Measurements from ENCODE around the gene MEG3.

Gene MEG3

DNA sequence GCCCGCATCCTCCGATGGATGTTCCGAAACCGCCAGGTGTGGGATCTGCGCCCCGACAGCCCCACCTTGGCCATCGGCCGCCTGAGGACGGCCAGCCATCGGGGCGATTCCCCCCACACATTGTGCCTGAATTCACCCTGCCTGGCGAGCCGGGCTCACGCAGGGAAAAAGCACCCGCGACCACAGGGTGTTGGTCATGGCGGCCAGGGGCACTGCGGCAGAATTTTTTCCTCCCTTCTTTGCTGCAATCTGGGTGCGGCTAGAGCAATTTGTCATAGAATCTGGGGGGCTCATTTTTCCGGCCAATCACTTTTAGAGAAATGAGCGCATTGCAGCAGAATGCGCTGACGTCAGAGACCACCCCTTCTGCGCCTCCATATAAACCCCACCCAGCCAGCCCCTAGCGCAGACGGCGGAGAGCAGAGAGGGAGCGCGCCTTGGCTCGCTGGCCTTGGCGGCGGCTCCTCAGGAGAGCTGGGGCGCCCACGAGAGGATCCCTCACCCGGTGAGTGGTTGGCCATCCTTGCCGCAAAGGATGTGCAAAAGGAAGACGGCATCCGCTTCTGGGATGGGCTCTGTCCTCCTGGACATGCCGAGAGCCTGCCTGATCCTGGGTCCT is at the start of gene MEG3:
MEG3 (plus strand) TSS at position 406 of the 619 bp plus-strand sequence.
- peaks cover 9% of the 10 kb centered on the region for H3K9me3 Mint-ChIP-seq
- H3K4me3 Mint-ChIP-seq, result no peak within 1 kb of the TSS
- peaks cover 55% of the 10 kb centered on the region for H3K27me3 Mint-ChIP-seq
- H3K27ac Mint-ChIP-seq, result no peak within 1 kb of the TSS
- H3K36me3 Mint-ChIP-seq, result peaks cover 5% of the 10 kb centered on the region
- ATAC-seq, result no peak
- no peaks in the 10 kb centered on the region for H3K4me1 Mint-ChIP-seq

DNA sequence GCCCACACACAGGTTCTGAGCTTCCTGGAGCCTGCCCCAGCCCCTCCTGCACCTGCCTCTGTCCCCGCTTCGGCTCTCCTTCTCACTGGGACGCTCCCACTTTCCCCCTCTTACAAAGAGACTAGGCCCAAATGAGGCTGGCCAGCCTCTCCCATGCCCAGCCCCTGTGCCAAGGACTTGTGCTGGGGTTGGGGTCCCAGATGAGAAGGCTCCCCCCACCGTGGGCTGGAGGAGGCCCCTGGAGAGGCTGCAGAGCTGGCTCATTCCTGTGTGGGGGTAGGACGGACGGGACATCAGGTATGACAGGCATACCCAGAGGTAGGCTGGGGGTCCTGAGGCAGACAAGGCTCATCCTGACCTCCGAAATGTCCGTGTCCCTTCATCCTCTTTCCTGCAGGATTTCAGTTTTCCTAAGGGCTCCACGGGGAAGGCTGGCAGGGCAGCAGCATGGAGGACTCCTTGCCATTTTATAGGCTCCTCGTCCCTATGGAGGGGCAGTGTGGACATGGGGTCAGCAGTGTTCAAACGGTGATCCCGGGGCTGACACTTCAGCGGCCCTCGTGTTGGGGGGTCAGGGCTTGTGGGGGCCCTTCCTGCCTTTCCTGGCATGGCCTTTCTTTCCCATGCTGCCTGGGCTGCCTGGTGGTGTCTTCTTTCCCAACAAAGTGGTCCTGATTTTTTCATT is 49.1 kb upstream of the MEG3 start:
- H3K36me3 Mint-ChIP-seq, result no peaks in the 10 kb centered on the region
- no peak overlapping the region for H3K4me3 Mint-ChIP-seq
- H3K4me1 Mint-ChIP-seq, result no peaks in the 10 kb centered on the region
- no peak overlapping the region for H3K27ac Mint-ChIP-seq
- peaks cover 8% of the 10 kb centered on the region for H3K27me3 Mint-ChIP-seq
- H3K9me3 Mint-ChIP-seq, result no peaks in the 10 kb centered on the region
- no peak for ATAC-seq

DNA sequence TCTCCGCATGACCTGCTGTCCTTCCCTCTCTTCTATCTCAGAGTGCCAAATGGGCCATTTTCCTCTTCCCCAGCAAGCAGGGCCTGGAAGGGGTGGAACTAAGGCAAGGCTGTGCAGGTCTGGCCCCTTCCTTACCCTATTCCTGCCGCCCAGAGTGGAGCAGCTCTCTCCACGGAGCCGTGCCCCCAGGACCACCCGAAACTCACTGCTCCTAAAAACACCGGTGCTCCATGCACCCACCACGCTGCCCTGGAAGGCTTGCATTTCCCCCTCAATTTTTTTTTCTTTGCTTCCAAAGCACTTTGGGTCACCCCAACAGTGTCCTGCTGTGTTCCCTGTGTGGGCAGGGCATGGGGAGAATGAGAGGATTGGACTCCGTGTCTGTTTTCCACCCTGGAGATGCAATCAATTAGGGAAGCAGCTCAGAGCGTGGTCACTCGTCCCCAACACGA is 48.5 kb upstream of the MEG3 start:
- no peak for ATAC-seq
- Mint-ChIP-seq H3K9me3 (no peaks in the 10 kb centered on the region), H3K27ac (no peak overlapping the region), H3K4me3 (no peak overlapping the region), H3K4me1 (no peaks in the 10 kb centered on the region), H3K36me3 (no peaks in the 10 kb centered on the region), H3K27me3 (peaks cover 8% of the 10 kb centered on the region)

DNA sequence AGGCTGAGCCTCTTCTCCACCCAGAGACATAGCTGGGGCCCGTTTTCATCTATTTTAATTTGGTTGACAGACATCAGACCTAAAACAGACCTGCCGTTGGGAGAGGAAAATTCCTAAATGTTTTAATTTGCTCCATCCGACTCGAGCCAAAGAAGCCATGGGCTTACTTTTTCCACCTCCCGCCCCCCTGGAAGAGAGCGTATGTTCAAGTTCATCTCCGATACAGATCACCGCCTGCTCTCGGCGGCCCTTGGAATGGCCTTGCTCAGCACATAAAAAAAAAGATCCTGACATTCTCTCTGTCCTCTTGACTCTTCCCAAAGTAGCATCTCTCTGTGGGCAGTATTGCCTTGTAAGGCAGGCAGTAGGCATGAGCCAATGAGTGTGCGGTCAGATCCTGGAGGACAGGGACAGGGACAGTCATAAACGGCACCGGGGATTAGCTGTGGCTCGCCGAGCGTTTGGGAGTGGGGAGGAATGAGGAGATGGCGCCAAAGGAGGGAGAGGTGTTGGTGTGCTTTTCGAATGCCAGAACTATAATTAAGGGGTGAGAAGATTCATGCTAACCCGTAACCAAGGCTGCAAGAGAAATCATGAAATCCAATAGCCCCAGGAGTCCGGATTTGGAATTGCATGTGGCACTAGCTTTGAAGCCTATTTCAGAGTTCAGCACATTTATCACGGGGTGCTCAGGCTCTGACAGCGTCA is 47.9 kb upstream of the MEG3 start:
- Mint-ChIP-seq H3K36me3 (no peaks in the 10 kb centered on the region), H3K27me3 (peaks cover 8% of the 10 kb centered on the region), H3K27ac (no peak overlapping the region), H3K4me3 (no peak overlapping the region), H3K9me3 (no peaks in the 10 kb centered on the region), H3K4me1 (no peaks in the 10 kb centered on the region)
- ATAC-seq, result no peak

DNA sequence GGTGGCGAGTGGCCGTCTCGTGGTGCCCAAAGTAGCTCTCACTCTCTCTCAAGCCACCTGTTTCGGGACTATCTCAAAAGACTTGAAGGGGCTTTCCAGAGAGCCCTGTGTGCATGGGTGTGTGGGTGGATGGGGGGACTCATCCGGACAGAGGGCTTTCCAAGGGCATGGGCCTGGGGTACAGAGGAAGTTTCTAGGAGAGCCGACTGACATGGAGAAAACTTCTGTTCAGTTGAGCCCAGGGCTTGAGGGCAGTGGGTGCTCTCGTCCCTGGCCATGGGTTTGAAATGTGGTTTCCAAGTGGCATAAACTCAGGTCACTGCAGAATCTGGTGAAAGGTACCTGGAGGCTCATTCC is 47.4 kb upstream of the MEG3 start:
- Mint-ChIP-seq H3K4me1 (no peaks in the 10 kb centered on the region), H3K9me3 (no peaks in the 10 kb centered on the region), H3K36me3 (no peaks in the 10 kb centered on the region), H3K27ac (no peak overlapping the region), H3K4me3 (no peak overlapping the region), H3K27me3 (peaks cover 8% of the 10 kb centered on the region)
- no peak for ATAC-seq

DNA sequence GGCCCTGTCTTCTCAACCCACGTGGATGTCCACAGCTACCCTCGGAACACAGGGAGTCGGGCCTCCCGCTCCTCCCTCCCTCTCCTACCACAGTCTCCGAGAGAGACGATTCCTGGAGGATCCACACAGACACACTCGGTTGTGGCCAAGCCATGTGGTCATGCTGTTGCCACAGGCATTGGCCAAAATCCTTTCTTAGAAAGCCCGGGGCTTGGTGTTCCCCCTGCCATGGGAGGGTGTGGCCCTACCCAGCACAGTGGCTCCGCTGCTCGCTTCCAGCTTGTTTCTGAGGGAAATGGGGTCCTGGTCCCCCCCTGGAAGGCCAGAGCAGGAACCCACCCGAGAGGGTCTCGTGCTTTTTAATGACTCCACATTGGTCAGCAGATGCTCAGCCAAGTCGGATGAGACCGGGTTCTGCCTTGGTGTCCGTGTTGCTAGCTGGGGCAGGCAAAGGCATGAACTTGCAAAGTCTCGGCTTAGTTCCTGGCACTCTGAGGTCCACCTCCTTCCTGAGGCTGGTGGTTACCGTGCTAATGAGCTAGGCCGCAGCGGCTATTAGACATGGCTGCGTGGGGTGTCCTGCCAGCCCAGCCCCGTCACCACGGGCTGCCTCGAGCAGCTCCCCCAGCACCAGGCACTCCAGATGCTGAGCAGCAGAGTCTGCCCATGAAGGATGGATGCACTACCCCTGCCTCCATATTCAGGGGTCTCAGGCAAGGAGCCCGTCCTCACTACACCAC is 46.8 kb upstream of the MEG3 start:
- peaks cover 8% of the 10 kb centered on the region for H3K27me3 Mint-ChIP-seq
- no peak for ATAC-seq
- no peaks in the 10 kb centered on the region for H3K4me1 Mint-ChIP-seq
- no peaks in the 10 kb centered on the region for H3K9me3 Mint-ChIP-seq
- H3K27ac Mint-ChIP-seq, result no peak overlapping the region
- no peaks in the 10 kb centered on the region for H3K36me3 Mint-ChIP-seq
- H3K4me3 Mint-ChIP-seq, result no peak overlapping the region

DNA sequence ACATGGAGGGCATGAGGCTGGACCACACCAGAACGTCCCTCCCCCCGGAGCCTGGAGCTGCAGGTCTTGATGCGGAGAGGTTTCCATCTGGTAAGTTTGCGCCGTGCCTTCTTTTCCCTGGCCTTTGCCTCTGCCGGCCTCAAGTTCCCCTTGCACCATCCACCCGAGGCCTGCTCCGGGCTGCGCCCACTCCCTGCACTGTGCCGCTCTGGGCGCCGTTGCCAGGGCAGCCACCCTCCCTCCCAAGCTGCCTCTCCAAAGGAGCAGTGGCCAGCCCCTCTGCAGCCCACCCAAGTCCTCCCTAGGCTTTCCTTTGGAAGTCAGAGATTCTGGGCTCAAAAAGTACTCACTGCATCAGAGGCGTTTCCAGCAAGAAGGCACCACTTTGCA is 46.2 kb upstream of the MEG3 start:
- no peak overlapping the region for H3K27ac Mint-ChIP-seq
- no peaks in the 10 kb centered on the region for H3K4me1 Mint-ChIP-seq
- no peak for ATAC-seq
- H3K27me3 Mint-ChIP-seq, result peaks cover 8% of the 10 kb centered on the region
- H3K36me3 Mint-ChIP-seq, result no peaks in the 10 kb centered on the region
- H3K4me3 Mint-ChIP-seq, result no peak overlapping the region
- no peaks in the 10 kb centered on the region for H3K9me3 Mint-ChIP-seq

DNA sequence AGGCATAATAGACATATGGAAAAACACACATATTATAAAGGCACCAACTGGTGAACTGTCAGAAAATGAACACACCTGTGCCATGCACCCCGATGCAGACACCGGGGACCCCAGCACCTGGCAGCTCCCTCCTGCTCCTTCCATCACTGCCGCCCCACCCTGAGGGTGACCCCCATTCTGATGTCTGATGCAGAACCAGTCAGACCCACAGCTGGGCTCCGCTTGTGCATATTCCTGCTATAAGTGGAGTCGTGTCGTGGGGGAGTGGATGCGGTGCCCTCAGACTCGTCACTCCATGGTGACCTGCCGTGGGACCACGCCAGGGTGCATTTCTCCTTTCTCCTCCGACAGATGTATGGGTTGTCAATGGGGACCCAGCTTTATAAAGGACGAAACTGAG is 45.7 kb upstream of the MEG3 start:
- H3K27ac Mint-ChIP-seq, result no peak overlapping the region
- ATAC-seq, result no peak
- no peak overlapping the region for H3K4me3 Mint-ChIP-seq
- no peaks in the 10 kb centered on the region for H3K36me3 Mint-ChIP-seq
- peaks cover 14% of the 10 kb centered on the region for H3K27me3 Mint-ChIP-seq
- H3K4me1 Mint-ChIP-seq, result no peaks in the 10 kb centered on the region
- no peaks in the 10 kb centered on the region for H3K9me3 Mint-ChIP-seq

DNA sequence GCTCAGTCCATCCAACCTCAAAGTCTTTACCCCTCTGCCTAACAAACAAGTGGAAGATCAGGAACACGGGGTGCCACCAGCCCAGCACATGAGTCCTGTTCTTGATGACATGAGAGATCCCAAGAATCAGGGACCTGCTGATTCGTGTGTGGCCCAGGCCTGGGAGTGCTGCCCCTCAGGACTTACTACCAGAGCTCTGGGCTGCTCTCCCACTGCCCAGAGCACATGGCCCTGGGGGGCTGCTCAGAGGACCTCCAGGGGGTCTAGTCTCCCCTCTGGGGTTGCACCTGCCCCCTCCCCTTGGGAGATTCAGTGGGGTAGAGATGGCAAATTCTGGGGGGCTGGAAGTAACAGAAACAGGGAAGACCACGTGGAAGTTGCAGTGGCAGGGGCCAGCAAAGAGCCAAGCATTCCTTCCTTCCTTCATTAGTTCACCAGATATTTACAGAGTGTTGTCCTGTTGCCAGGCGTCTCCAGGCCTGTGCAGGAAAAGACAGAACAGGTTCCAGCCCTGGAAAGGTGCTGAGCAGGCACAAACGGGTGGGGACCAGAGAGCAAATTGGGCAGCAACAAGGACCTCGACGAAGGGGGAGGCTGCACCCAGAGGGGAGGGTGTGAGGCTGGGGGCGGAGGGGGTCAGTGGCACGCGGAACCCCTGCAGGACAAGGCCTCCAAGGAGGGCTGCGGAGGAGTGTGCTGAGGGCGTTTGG is 45.1 kb upstream of the MEG3 start:
- no peak overlapping the region for H3K4me3 Mint-ChIP-seq
- ATAC-seq, result no peak
- H3K36me3 Mint-ChIP-seq, result no peaks in the 10 kb centered on the region
- no peaks in the 10 kb centered on the region for H3K9me3 Mint-ChIP-seq
- peaks cover 18% of the 10 kb centered on the region for H3K27me3 Mint-ChIP-seq
- no peak overlapping the region for H3K27ac Mint-ChIP-seq
- H3K4me1 Mint-ChIP-seq, result no peaks in the 10 kb centered on the region

DNA sequence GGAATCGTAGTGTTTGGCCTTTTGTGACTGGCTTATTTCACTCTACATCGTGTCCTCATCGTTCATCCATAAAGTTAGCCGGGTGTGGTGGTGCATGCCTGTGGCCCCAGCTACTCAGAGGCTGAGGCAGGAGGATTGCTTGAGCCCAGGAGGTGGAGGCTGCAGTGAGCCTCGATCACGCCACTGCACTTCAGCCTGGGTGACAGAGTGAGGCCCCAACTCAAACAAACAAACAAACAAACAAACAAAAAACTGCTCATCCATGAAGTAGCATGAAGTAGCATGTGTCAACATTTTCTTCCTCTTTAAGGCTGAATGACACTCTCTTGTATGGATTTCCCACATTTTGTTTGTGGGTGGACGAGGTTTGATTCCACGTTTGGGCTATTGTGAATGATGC is 44.0 kb upstream of the MEG3 start:
- Mint-ChIP-seq H3K4me3 (no peak overlapping the region), H3K4me1 (no peaks in the 10 kb centered on the region), H3K27ac (no peak overlapping the region), H3K36me3 (no peaks in the 10 kb centered on the region), H3K9me3 (no peaks in the 10 kb centered on the region), H3K27me3 (peaks cover 18% of the 10 kb centered on the region)
- no peak for ATAC-seq

DNA sequence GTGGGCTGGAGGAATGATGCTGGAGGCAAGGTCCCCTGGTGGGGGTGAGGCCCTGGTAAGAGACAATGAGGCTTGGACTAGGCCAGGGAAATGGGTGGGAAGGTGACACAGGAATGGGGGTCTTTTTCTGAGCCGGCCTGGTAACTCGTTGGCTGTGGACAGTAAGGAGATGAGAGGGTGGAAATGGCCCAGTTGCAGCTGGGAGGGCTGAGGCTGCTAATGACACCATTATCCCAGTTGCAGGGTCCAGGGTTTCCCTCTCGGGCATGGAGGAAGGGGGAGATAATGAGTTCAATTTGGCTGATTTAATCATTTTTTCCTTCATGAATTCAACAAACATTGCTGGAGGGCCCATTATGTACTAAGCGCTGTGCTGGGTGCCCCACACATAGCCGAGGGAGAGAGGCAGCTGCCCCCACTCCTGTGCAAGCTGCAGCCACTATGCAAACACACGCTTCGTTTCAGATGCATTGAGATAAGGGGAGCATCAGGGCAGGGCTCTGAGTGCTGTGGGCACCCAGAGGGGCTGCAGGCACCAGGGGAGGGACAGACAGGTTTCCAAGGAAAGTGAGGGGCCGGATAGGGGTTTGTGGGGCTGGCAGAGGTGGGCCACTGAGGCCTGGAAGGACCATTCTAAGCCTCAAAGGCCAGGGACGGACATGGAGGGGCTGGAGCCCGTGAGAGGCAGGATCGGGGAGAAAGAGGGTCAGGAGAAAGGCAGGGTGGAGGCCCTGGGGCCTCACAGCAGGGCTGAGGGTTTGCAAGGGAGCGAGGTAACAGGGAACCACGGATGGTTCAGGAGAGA is 43.2 kb upstream of the MEG3 start:
- Mint-ChIP-seq H3K9me3 (no peaks in the 10 kb centered on the region), H3K27me3 (peaks cover 18% of the 10 kb centered on the region), H3K36me3 (no peaks in the 10 kb centered on the region), H3K27ac (no peak overlapping the region), H3K4me3 (no peak overlapping the region), H3K4me1 (no peaks in the 10 kb centered on the region)
- ATAC-seq, result no peak

DNA sequence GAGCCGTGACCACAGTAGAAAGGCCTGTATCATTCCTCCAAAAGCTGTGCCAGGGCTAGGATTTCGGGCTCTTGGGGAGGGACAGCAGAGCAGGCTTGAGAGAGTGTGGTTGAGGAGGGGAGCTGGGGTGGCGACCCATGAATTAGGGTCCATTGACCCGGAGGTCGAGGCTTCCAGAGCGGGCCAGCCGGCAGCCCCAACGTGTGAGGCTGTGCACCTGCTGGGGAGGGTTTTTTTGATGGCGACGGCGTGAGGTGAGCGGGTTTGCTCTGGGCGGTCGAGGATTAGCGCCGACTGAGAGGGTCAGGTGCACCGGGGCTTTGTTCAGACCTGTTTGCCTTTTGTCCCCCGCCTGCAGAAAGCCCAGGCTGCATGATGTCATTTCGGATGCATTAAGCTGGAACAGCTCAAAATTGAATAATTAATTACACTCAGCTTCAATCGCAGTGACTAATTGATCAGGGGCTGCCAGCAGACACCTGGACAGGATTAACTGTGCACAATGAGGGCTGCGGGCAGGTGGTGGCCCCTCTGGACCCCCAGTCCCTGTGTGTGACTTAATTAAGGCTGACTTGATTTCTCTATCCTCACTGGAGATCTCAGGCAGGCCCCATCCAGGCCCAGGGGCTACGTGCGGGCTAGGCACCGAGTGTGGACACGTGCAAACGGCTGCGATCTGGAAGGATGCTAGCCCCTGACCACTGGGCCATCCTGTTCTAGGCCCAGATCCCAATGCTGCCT is 42.1 kb upstream of the MEG3 start:
- Mint-ChIP-seq H3K36me3 (no peaks in the 10 kb centered on the region), H3K4me3 (no peak overlapping the region), H3K27me3 (peaks cover 28% of the 10 kb centered on the region), H3K4me1 (no peaks in the 10 kb centered on the region), H3K27ac (no peak overlapping the region), H3K9me3 (no peaks in the 10 kb centered on the region)
- no peak for ATAC-seq

DNA sequence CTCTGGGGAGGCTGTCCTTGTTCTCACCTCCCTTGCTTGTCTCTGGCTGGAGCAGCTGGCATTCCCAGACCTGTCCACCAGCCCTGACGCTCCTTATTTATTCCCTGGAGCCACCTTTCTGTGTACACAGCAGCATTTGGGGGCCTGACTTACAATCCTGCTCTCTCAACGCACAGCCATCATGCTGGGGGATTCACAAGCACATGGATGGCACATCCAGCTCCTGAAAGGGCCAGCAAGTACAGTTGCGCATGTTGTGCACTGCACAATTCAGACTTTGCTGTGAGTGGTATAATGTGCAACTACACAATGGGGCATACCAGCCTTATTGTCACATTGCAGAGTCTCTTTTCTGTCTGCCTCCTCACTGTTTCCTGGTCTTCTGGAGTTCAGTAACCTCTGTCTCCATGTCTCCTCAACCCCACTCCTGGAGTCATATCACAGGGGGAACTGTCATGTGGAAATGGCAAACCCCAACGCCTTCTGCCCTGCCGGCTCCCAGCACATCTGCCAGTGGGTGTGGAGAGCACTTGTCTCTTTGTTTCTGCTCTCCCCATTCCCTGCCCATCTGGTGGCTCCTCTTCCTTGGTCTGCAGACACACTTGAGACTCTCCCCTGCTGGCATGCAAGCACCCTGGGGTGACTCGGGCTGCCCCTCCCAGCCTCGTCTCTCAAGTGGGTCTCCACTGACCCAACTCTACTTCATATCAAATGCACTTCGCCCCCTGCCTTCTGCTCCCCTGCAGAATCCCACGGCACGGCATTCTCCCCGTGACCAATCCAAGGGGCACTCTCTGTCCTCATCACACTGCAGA is 41.2 kb upstream of the MEG3 start:
- no peak for ATAC-seq
- H3K36me3 Mint-ChIP-seq, result no peaks in the 10 kb centered on the region
- no peaks in the 10 kb centered on the region for H3K4me1 Mint-ChIP-seq
- H3K27me3 Mint-ChIP-seq, result peaks cover 30% of the 10 kb centered on the region
- H3K9me3 Mint-ChIP-seq, result no peaks in the 10 kb centered on the region
- H3K4me3 Mint-ChIP-seq, result no peak overlapping the region
- no peak overlapping the region for H3K27ac Mint-ChIP-seq

Measured in stimulated activated memory B cell treated with anti-CD40 and anti-IgM and Interleukin-4, amounts not matched to agents 10 μg/mL and 1 μg/mL and 100 μg/mL, for 72 hours (primary cell).